DOHH2 (cell line): ENCODE data around the gene BAD.

ENCODE experiments used
- H3F3A ChIP-seq: fragments of 200-600 bp; sonication (generic), shearing (Covaris generic); 2 replicates; pipeline ENCODE4 v1.6.0; 2016; ENCODE audit warnings: antibody characterized with exemption, mild to moderate bottlenecking; ENCODE audit not compliant: control insufficient read depth, insufficient read depth
- H3K27ac ChIP-seq: fragments of 200-600 bp; sonication (generic); 2 replicates; pipeline ENCODE4 v1.5.1; 2014; ENCODE audit warnings: low read depth, mild to moderate bottlenecking, low read length, moderate library complexity
- H3K27me3 ChIP-seq: fragments of 200-600 bp; sonication (generic); 2 replicates; pipeline ENCODE4 v1.6.1; 2014; ENCODE audit warnings: mild to moderate bottlenecking, low read length, mixed read lengths; ENCODE audit not compliant: control insufficient read depth
- H3K36me3 ChIP-seq: fragments of 200-600 bp; sonication (generic); 2 replicates; pipeline ENCODE4 v1.6.1; 2014; ENCODE audit warnings: mild to moderate bottlenecking, low read length, moderate library complexity, mixed read lengths; ENCODE audit not compliant: control insufficient read depth
- H3K4me1 ChIP-seq: fragments of 200-600 bp; sonication (generic); 2 replicates; pipeline ENCODE4 v1.6.1; 2014; ENCODE audit warnings: mild to moderate bottlenecking, low read length, mixed read lengths; ENCODE audit not compliant: control insufficient read depth
- H3K4me2 ChIP-seq: fragments of 200-600 bp; sonication (generic); 2 replicates; pipeline ENCODE4 v1.6.0; 2014; ENCODE audit warnings: mild to moderate bottlenecking, low read length, moderate library complexity
- H3K4me3 ChIP-seq: fragments of 200-600 bp; sonication (generic); 2 replicates; pipeline ENCODE4 v1.5.1; 2014; ENCODE audit warnings: mild to moderate bottlenecking, low read length, mixed read lengths
- H3K79me2 ChIP-seq: fragments of 200-600 bp; sonication (generic); 2 replicates; pipeline ENCODE4 v1.6.1; 2014; ENCODE audit warnings: mild to moderate bottlenecking, low read length, mixed read lengths; ENCODE audit not compliant: control insufficient read depth
- H3K9me2 ChIP-seq: fragments of 200-600 bp; sonication (generic); replicated peaks from 2 replicates; pipeline ENCODE4 v1.6.1; 2014; ENCODE audit warnings: mild to moderate bottlenecking, low read length, mixed read lengths; ENCODE audit not compliant: control insufficient read depth
- H3K9me3 ChIP-seq: fragments of 200-600 bp; sonication (generic); 2 replicates; pipeline ENCODE4 v1.6.1; 2014; ENCODE audit warnings: antibody characterized with exemption, low read length, mixed read lengths; ENCODE audit not compliant: control insufficient read depth, insufficient read depth
- H4K20me1 ChIP-seq: fragments of 200-600 bp; sonication (generic); 2 replicates; pipeline ENCODE4 v1.6.0; 2014; ENCODE audit warnings: low read depth, mild to moderate bottlenecking, antibody characterized with exemption, low read length, moderate library complexity; ENCODE audit not compliant: control insufficient read depth, insufficient read depth
- CTCF ChIP-seq: fragments of 200-600 bp; sonication (generic); IDR thresholded peaks from one replicate; pipeline ENCODE4 v1.5.1; 2014; ENCODE audit warnings: antibody characterized with exemption, mild to moderate bottlenecking, low read depth, low read length; ENCODE audit not compliant: poor library complexity, severe bottlenecking
- EZH2phosphoT487 ChIP-seq: fragments of 200-600 bp; sonication (generic); IDR thresholded peaks from 2 replicates; pipeline ENCODE4 v1.6.1; 2017; ENCODE audit warnings: borderline replicate concordance, mild to moderate bottlenecking, antibody characterized with exemption, low read length, moderate library complexity, mixed read lengths

BAD gene

GRCh38 chr11:64268893-64269539 is 15.4 kb downstream of the BAD start:
- Histone ChIP-seq H3K4me2 (peak overlapping the region; percentile 100), H3F3A (peaks cover 12% of the 10 kb centered on the region), H3K36me3 (peaks cover 33% of the 10 kb centered on the region), H3K79me2 (peaks cover 30% of the 10 kb centered on the region), H3K9me2 (no peaks in the 10 kb centered on the region), H3K4me1 (peaks cover 26% of the 10 kb centered on the region), H3K4me3 (peak overlapping the region; percentile 90), H3K9me3 (no peaks in the 10 kb centered on the region), H4K20me1 (no peaks in the 10 kb centered on the region), H3K27me3 (no peaks in the 10 kb centered on the region), H3K27ac (peak overlapping the region; percentile 90)
- TF ChIP-seq EZH2phosphoT487 (no peak), CTCF (peak; percentile 35)

DNA sequence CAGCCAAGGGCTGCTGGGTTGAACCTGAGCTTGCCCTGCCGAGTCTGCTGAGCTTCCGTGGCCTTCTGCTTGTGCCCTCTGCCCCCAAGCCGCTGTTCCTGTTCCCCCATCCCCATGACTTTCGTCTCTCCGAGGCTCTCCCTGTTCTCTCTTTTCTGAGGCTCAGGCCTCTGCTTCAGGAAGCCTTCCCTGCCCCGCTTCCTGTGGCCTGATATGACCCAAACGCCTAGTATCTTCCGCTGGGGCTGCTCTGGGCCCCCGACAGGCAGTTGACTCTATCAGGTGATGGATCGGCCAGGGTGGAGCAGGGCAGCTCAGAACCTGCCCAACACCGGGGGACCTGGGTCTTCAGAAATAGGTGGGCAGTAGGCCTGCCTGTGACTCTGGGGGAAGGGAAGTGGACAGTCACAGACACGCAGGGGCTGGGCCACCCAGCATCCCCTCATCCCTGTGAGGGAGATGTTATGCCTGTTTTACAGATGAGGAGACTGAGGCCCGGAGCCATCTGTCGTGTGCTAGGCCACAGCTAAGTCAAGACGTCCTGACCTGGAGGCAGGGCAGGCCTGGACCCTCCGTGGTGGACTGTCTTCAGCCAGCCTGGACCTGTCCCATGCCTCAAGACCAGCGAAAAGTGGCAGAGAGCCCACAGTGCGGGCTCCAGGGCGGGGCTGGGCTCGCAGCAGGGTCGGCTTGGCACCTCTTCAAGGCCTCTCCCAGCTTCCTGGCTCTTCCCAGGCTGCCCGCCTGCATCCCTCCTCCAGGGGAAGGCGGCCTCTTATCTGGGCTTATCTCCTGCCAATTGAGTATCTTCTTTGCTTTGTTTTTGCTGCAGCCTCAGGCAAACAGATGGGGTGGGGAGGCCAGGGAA is 16.2 kb downstream of the BAD start:
- peaks cover 38% of the 10 kb centered on the region for H3K36me3 ChIP-seq
- no peaks in the 10 kb centered on the region for H3K9me2 ChIP-seq
- H3K27ac ChIP-seq: peak overlapping the region; percentile 90
- H3F3A ChIP-seq: peaks cover 12% of the 10 kb centered on the region
- peaks cover 26% of the 10 kb centered on the region for H3K4me1 ChIP-seq
- H3K4me2 ChIP-seq: peak overlapping the region; percentile 100
- no peak for TF ChIP-seq CTCF
- no peak for TF ChIP-seq EZH2phosphoT487
- H3K4me3 ChIP-seq: peak overlapping the region; percentile 90
- H3K9me3 ChIP-seq: no peaks in the 10 kb centered on the region
- no peaks in the 10 kb centered on the region for H3K27me3 ChIP-seq
- H4K20me1 ChIP-seq: no peaks in the 10 kb centered on the region
- H3K79me2 ChIP-seq: peaks cover 30% of the 10 kb centered on the region

- Histone ChIP-seq H3K4me2 (no peak overlapping the region), H3K27ac (no peak overlapping the region), H3K4me3 (no peak overlapping the region)
Observed at GRCh38 chr11:64267207-64267945, 17.1 kb downstream of the BAD start.

More at GRCh38 chr11:64267207-64267945, 17.1 kb downstream of the BAD start:
- no peak for TF ChIP-seq CTCF
- no peak for TF ChIP-seq EZH2phosphoT487
- Histone ChIP-seq H3K27me3 (no peaks in the 10 kb centered on the region), H3K9me2 (no peaks in the 10 kb centered on the region), H3K79me2 (peaks cover 26% of the 10 kb centered on the region), H4K20me1 (no peaks in the 10 kb centered on the region), H3K36me3 (peaks cover 39% of the 10 kb centered on the region), H3F3A (peaks cover 9% of the 10 kb centered on the region), H3K4me1 (peaks cover 24% of the 10 kb centered on the region), H3K9me3 (no peaks in the 10 kb centered on the region)
